Measurements from ENCODE around the gene MAST1. TPM values are rescaled to one million over a fixed set of nuclear protein-coding genes. Genes with fewer than 3 reads are reported as not detected.

MAST1 gene
- total and polyA plus RNA-seq, 2 experiments from 2014 or later = 13.9 to 19.9 TPM

- Histone ChIP-seq H3K27ac (ENCODE audit: low read depth) (peak overlapping the region; percentile 59; the same call in 1 of the 2 replicates), H3F3A (replicated peaks; ENCODE audit: low read depth) (peaks cover 25% of the 10 kb centered on the region), H2AFZ (peak overlapping the region; percentile 99), H3K4me3 (peak overlapping the region; percentile 91), H3K36me3 (ENCODE audit: insufficient read depth) (no peaks in the 10 kb centered on the region), H4K20me1 (replicated peaks; ENCODE audit: insufficient read depth) (no peaks in the 10 kb centered on the region), H3K27me3 (ENCODE audit: insufficient read depth) (peaks cover 10% of the 10 kb centered on the region), H3K4me2 (peak overlapping the region; percentile 94), H3K9me2 (ENCODE audit: insufficient read depth) (no peaks in the 10 kb centered on the region; the same call in 1 of the 2 replicates), H3K4me1 (ENCODE audit: insufficient read depth) (peaks cover 3% of the 10 kb centered on the region; the same call in 1 of the 2 replicates), H3K79me2 (replicated peaks; ENCODE audit: insufficient read depth) (no peaks in the 10 kb centered on the region)
- peaks cover 26% of the 10 kb centered on the region for H3K36me3 Mint-ChIP-seq (ENCODE audit: low read depth)
- peak overlapping the region; percentile 86 for H3K27ac Mint-ChIP-seq
- TF ChIP-seq CREB1 (CRISPR knock-in tag; IDR thresholded peaks at IDR 0.05; ENCODE audit: low read depth) (no peak), STAT1 (IDR thresholded peaks at IDR 0.05; ENCODE audit: unreplicated experiment) (no peak), EZH2phosphoT487 (IDR thresholded peaks at IDR 0.05; ENCODE audit: unreplicated experiment) (no peak), JUNB (IDR thresholded peaks at IDR 0.05; ENCODE audit: unreplicated experiment) (no peak), REST (IDR thresholded peaks at IDR 0.05; ENCODE audit: unreplicated experiment) (no peak), ZNF114 (CRISPR knock-in tag; IDR thresholded peaks at IDR 0.05) (no peak), NANOG (IDR thresholded peaks at IDR 0.05; ENCODE audit: borderline replicate concordance) (no peak), POLR2AphosphoS5 (IDR thresholded peaks at IDR 0.05; ENCODE audit: low read depth) (no peak)
- TF ChIP-seq, protein P1, sequence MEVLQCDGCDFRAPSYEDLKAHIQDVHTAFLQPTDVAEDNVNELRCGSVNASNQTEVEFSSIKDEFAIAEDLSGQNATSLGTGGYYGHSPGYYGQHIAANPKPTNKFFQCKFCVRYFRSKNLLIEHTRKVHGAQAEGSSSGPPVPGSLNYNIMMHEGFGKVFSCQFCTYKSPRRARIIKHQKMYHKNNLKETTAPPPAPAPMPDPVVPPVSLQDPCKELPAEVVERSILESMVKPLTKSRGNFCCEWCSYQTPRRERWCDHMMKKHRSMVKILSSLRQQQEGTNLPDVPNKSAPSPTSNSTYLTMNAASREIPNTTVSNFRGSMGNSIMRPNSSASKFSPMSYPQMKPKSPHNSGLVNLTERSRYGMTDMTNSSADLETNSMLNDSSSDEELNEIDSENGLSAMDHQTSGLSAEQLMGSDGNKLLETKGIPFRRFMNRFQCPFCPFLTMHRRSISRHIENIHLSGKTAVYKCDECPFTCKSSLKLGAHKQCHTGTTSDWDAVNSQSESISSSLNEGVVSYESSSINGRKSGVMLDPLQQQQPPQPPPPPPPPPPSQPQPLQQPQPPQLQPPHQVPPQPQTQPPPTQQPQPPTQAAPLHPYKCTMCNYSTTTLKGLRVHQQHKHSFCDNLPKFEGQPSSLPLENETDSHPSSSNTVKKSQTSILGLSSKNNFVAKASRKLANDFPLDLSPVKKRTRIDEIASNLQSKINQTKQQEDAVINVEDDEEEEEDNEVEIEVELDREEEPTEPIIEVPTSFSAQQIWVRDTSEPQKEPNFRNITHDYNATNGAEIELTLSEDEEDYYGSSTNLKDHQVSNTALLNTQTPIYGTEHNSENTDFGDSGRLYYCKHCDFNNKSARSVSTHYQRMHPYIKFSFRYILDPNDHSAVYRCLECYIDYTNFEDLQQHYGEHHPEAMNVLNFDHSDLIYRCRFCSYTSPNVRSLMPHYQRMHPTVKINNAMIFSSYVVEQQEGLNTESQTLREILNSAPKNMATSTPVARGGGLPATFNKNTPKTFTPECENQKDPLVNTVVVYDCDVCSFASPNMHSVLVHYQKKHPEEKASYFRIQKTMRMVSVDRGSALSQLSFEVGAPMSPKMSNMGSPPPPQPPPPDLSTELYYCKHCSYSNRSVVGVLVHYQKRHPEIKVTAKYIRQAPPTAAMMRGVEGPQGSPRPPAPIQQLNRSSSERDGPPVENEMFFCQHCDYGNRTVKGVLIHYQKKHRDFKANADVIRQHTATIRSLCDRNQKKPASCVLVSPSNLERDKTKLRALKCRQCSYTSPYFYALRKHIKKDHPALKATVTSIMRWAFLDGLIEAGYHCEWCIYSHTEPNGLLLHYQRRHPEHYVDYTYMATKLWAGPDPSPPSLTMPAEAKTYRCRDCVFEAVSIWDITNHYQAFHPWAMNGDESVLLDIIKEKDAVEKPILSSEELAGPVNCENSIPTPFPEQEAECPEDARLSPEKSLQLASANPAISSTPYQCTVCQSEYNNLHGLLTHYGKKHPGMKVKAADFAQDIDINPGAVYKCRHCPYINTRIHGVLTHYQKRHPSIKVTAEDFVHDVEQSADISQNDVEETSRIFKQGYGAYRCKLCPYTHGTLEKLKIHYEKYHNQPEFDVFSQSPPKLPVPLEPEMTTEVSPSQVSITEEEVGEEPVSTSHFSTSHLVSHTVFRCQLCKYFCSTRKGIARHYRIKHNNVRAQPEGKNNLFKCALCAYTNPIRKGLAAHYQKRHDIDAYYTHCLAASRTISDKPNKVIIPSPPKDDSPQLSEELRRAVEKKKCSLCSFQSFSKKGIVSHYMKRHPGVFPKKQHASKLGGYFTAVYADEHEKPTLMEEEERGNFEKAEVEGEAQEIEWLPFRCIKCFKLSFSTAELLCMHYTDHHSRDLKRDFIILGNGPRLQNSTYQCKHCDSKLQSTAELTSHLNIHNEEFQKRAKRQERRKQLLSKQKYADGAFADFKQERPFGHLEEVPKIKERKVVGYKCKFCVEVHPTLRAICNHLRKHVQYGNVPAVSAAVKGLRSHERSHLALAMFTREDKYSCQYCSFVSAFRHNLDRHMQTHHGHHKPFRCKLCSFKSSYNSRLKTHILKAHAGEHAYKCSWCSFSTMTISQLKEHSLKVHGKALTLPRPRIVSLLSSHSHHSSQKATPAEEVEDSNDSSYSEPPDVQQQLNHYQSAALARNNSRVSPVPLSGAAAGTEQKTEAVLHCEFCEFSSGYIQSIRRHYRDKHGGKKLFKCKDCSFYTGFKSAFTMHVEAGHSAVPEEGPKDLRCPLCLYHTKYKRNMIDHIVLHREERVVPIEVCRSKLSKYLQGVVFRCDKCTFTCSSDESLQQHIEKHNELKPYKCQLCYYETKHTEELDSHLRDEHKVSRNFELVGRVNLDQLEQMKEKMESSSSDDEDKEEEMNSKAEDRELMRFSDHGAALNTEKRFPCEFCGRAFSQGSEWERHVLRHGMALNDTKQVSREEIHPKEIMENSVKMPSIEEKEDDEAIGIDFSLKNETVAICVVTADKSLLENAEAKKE (CRISPR knock-in tag; IDR thresholded peaks at IDR 0.05) = no peak
- peaks cover 19% of the 10 kb centered on the region for H3K27me3 Mint-ChIP-seq (ENCODE audit: insufficient read depth, low read depth, poor library complexity)
- H3K4me3 Mint-ChIP-seq = peak overlapping the region; percentile 90
- peaks cover 19% of the 10 kb centered on the region for H3K9me3 Mint-ChIP-seq
- peaks cover 9% of the 10 kb centered on the region; the same call in 1 of the 3 replicates for H3K4me1 Mint-ChIP-seq
- ATAC-seq (peak; percentile 19), DNase-seq (ENCODE audit: low spot score) (peak; percentile 57)
Observed at GRCh38 chr19:12880551-12881171, 42.3 kb downstream of the MAST1 start.

All from GM23338 (cell line).